HG02943 (cell line): ENCODE measurements around the gene GIMAP6.
"Not testable (repeated sequence)": the region's sequence is repeated elsewhere in the genome, so short reads cannot be mapped to it uniquely, and the experiment has no call there.

Experiments used
- ATAC-seq: cut with Tn5 transposase; IDR thresholded peaks from one replicate; pipeline ENCODE4 v1.9.1; 2021; ENCODE audit warnings: mild to moderate bottlenecking, low read depth, moderate library complexity; ENCODE audit not compliant: unreplicated experiment

The GIMAP6 gene

GRCh38 chr7:150648353-150649079 is 16.3 kb upstream of the GIMAP6 start:
- ATAC-seq = no peak

GRCh38 chr7:150645259-150646020 is 13.3 kb upstream of the GIMAP6 start:
- no peak for ATAC-seq

- ATAC-seq = no peak
Observed at GRCh38 chr7:150642926-150643325, 10.7 kb upstream of the GIMAP6 start.

- ATAC-seq = no peak
Observed at GRCh38 chr7:150641854-150642253, 9.7 kb upstream of the GIMAP6 start.

- ATAC-seq = no peak
Observed at GRCh38 chr7:150633926-150634325, 1.7 kb upstream of the GIMAP6 start.

- ATAC-seq = no peak
Observed at GRCh38 chr7:150631084-150631826, 930 bp downstream of the GIMAP6 start.

- ATAC-seq = no peak
Observed at GRCh38 chr7:150629347-150629746, 2.8 kb downstream of the GIMAP6 start.

- ATAC-seq = no peak
Observed at GRCh38 chr7:150627959-150628358, 4.2 kb downstream of the GIMAP6 start.

GRCh38 chr7:150626696-150627095 is 5.5 kb downstream of the GIMAP6 start:
- no peak for ATAC-seq

GRCh38 chr7:150621376-150621775 is 10.8 kb downstream of the GIMAP6 start:
- ATAC-seq = no peak

GRCh38 chr7:150620617-150621371 is 11.4 kb downstream of the GIMAP6 start:
- ATAC-seq = no peak

GRCh38 chr7:150620061-150620460 is 12.1 kb downstream of the GIMAP6 start:
- no peak for ATAC-seq

GRCh38 chr7:150615221-150615755 is 16.9 kb downstream of the GIMAP6 start:
- ATAC-seq = not testable (repeated sequence)

- not testable (repeated sequence) for ATAC-seq
Observed at GRCh38 chr7:150614426-150614825, 17.8 kb downstream of the GIMAP6 start.

GRCh38 chr7:150613880-150614279 is 18.3 kb downstream of the GIMAP6 start:
- no peak for ATAC-seq

GRCh38 chr7:150612925-150613324 is 19.3 kb downstream of the GIMAP6 start:
- no peak for ATAC-seq

- ATAC-seq = no peak
Observed at GRCh38 chr7:150610233-150610632, 22.0 kb downstream of the GIMAP6 start.

- ATAC-seq = not testable (repeated sequence)
Observed at GRCh38 chr7:150603600-150603999, 28.6 kb downstream of the GIMAP6 start.

GRCh38 chr7:150595361-150595760 is 36.8 kb downstream of the GIMAP6 start:
- ATAC-seq = no peak

GRCh38 chr7:150594805-150595204 is 37.4 kb downstream of the GIMAP6 start:
- no peak for ATAC-seq
